NCI-H2171 (cell line): ENCODE results near the gene ALG5.
A peak's percentile ranks its signal among the peaks of the same experiment; 100 is the strongest.

Experiments used
- DNase-seq: peaks from one replicate; lab custom pipeline; 2025; lab: John Stamatoyannopoulos, UW

Gene ALG5

DNA sequence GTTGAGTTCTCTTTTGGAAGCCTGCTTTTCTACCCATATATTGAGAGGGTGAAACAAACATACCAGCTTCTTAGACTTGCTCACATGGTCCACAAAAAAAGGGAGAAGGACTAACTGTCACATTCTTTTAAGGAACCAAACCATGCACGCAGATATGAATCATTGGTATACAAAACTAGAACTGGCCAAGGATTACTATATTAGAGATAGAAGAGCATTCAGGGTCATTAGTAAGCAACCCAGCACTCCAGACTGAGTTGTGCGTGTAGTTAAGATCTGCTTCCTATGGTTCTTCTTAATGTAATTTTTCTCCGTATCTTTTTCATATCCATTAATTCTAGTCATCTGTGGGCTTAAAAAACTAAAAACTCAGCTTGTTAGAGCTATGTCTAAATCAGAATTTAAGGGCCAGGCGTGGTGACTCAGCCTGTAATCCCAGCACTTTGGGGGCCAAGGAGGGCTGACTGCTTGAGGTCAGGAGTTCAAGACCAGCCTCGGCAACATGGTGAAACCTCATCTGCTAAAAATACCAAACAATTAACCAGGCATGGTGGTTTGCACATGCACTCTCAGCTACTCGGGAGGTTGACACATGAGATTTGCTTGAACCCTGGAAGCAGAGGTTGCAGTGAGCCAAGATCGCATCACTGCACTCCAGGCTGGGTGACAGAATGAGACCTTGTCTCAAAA is 19.6 kb downstream of the ALG5 start:
- DNase-seq: no peak

DNA sequence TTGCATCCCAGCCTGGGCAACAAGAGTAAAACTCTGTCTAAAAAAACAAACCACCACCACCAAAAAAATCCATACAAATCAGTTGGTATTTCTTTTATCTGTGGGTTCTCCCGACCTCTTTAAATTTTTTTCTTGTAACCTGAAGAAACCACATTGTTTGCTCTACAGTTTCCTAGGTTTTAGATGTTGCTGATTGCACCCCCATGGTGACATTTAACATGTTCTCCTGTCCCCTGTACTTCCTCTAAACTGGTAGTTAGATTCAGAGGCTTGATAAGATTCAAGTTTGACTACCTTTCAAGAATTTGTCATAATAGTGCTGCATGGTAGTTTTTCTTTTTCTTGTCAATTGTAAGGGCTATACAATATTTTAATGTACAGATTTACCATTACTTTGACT is 24.0 kb downstream of the ALG5 start:
- DNase-seq: no peak

DNA sequence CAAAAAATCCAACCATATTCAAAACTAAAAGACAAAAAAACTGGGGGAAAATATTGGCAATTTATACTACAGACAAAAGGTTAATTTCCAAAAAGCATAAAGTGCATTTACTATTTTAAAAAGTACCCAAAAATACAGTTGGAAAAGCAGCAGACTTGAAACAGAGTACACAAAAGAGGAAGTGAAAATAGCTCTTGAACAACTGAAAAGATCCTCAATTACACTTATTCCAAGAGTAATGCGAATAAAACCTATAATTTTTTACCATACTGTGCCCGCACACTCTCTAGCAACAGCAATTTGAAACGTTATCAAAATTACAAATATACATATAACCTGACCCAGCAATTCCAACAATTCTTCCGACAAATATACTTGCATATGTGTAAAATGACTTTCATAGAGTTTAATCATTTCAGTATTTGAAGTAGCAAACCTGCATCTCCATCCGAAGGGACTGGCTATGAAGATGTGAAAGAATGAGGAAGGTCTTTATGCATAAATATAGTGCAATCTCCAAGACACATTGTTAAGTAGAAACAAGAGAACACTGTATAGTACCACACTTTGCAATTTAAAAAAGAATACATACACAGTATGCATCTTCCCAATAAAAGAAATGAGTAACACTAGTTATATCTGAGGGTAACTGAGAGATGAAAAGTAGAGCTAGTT is 25.4 kb downstream of the ALG5 start:
- DNase-seq: no peak

DNA sequence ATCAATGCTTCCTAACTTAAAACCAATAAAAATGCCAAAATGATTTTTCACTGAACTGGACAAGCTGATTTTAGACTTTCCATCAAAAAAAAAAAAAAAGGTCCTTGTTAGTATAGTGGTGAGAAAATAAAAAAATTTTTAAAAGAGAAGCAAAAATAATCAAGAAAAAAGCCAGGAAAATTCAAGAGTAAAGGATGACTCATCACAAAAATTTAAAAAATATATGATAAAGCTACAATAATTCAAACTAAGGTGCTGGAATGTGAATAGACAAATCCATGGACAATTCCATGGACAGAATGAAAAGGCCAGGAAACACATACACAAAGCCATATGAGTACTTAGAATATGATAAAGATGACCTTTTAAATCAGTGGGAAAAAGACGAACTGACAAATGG is 26.1 kb downstream of the ALG5 start:
- DNase-seq: no peak

DNA sequence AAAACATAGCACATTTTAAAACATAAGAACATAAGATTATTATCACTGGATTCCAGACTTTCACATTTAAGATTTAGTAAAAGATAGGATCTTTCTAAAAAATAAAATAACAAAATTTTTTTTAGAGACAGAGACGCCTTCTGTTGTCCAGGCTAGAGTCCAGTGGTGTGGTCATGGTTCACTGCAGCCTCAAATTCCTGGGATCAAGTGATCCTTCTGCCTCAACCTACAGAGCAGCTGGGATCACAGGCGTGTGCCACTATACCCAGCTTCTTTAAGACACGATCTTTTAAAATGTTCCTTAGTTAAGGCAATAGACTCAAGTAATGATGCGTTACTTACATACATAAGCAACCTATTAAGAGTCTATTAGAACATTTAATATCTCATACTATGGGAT is 32.7 kb downstream of the ALG5 start:
- no peak for DNase-seq

DNA sequence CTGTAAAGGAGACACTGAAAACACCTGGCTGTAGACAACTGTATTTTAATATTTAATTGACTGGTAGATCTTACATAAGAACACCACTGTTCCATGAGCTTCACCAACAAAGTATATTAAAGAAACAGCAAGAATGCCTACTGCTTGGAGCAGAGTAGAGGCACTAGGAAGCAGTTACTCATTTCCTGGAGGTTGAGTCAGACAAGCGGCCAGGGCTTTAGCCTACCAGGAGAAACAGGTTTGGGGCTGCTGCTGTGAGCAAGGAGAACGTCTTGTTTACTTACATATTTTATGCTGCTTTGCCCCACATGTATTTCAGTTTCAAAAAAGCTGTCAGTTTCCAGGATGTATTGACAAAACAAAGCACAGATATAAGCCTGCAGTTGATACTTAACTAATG is 33.4 kb downstream of the ALG5 start:
- no peak for DNase-seq

DNA sequence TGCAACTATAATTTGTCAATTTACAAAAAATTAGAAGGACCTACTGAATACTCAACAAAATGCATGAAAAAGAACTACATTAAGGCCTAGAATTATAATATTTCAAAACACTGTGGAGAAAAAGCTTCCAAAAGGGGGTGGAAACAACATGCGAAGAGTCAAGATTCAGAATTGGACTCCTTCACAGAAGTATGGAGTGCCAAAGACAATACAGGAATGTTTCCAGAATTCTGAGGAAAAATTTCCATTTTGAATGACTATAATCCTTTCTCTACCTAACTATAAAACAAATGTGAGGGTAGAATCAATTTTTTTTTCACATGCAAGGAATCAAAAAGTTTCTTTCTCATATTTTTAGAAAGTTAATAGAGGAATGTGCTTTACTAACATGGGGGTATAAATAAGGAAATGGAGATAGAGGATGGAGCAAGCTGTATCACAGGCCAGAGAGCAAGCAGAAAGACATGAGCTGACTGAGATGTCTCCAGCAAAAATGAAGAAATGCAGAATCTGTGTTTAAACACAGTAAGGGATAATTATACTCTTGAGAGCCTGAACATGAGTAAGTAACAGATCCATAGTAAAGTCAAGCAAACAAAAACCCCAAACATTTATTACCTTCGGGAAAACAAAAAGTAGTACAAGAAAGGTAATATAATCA is 39.6 kb downstream of the ALG5 start:
- no peak for DNase-seq

DNA sequence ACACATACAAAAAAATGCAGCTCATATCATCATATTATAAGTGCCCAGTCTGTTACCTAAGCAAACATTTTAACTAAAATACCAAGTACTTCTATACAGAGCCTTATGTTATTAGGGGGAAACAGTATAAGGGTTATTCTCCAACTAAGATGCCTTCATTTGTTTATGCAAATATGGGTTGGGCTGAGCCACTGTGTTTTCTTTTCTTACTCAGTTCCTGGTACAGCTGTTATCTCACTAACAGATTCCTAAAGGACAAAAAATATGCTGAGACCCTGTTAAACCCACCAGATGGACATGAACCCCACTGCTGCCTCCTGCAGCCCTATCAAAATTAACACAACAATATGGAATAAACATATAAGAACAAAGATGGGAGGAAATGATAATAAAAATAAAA is 44.6 kb downstream of the ALG5 start:
- no peak for DNase-seq

DNA sequence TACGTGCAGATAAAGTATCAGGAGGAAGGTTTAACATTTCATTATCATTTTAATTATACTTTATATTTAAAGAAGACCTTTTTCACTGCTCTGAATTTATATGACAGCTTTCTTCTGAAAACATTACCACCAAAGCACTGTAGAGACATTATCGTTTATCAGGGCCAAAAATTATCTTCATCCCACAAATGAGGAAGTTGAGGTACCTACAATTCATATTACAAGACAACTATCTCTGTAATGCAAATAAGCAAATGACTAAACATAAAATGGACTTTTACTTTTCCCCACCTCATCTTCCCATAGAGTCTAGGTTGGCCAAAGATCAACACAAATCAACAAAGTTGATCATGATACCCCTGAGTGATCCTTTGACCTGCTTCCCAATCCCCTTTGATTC is 48.2 kb downstream of the ALG5 start:
- DNase-seq: no peak

DNA sequence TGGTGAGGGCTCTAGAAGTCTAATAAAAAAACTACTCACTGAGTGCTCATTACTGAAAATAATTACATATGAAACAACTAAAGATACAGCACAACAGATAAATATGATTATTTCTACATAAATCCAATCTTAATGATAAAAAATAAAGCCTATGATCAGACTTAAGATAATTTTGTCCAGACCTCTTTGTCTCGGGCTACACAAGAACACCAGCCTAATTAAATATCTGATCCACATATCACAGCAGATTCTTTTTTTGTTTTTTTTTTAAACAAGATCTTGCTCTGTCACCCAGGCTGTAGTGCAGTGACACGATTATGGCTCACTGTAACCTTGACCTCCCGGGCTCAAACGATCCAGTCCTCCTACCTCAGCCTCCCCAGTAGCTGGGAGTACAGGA is 48.8 kb downstream of the ALG5 start:
- DNase-seq: no peak

DNA sequence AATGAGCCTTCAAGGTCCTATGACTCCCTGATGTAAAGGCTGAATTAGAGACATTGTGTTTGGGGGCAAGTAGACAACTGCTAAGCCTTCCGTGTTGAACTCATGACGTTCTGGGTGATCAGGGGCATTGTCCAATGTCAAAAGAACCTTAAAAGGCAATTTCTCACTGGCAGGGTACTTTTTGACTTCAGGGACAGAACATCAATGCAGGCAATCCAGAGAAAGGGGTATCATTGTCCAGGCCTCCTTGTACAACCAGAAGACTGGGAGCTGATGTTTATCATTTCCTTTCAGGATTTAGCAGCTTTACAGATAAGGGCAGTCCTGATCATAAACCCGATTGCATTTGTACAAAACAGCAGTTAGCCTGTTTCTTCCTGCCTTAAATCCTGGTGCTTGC is 54.1 kb downstream of the ALG5 start:
- no peak for DNase-seq

DNA sequence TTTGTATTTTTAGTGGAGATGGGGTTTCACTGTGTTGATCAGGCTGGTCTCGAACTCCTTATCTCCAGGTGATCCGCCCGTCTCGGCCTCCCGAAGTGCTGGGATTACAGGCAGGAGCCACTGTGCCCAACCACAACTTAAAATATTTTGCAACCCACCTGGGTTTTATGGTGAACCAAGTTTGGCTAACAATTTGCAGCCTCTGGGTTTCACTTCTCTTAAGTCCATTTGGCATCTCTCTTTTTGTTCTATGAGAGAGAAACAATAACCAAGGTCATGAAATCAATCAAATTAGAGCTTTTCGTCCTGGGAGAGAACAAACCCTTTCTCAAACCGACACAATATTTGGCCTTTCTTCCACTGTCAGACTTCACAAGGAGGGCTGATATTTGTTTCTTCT is 73.5 kb downstream of the ALG5 start:
- DNase-seq: no peak

DNA sequence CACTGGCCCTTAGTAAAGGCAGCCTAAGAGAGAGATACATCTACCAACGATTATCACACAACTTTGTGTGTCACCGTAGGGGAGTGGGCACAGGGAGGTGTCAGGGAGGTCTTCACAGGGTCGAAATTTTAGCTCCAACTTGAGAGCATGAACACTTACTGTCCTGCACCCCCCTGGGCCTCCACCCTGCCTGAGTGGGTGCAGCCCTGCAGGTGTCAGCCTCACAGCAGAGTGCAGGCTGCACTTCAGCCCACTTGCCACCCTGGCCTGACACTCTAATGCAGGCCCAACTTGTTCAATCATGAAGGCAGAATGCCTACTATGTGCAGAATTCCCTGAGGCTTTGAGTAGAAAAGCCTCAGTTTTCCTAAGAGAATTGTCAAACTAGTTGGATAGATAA is 75.1 kb downstream of the ALG5 start:
- no peak for DNase-seq

DNA sequence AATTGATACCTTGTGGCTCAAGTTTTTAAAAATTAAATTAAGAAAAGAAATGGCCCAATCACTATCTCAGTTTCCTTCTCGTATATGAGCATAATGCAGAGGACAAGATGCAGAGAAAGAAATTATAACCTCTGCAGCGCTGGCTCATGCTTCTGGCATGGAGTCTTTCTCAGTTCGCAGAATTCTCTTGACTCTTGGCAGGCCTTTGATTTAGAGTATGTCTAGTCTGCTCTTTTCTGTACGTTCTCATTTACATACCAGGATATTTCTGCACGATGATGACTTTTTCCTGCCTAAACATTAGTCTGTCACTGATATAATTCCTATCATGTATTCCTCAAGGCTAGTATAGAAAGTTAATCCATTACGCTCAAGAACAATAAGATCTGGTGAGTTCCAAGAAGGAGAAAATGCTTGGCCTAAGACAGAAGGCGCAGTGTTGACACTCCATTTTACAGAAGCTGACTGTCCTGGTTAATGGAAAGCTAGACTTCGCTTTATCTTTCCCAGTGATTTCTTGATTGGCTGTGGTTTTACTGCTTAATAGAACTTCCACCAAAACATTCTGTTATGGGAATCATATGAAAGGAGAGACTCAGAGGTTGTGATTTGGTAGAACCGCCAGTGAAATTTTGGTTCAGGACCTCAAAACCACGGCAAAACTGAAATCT is 77.4 kb downstream of the ALG5 start:
- DNase-seq: no peak

DNA sequence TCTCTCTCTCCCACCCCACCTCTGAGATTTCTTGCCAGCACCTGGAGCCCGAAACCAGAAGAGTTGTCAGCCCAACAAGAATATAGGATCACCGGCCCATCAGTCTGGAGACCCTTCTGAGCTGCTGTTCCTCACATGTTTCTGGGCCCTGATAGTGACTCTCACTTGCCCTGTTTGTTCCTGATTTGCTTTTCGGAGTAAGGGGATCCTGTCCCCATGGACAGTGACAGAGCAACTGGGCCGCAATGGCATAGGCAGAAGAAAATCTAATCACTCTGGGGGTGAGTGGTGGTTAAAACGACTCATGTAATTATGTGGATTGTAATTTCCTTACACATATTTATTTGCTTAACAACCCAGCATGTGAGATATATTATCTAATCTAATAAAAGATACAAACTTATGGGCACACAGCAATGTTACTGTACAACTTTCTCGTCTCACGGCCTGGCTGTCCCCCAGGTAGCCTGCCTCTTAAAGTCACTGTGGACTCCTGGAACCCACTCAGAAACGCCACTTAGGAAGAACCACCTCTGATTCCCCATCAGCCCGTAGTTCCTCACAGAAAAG is 78.4 kb downstream of the ALG5 start:
- no peak for DNase-seq

DNA sequence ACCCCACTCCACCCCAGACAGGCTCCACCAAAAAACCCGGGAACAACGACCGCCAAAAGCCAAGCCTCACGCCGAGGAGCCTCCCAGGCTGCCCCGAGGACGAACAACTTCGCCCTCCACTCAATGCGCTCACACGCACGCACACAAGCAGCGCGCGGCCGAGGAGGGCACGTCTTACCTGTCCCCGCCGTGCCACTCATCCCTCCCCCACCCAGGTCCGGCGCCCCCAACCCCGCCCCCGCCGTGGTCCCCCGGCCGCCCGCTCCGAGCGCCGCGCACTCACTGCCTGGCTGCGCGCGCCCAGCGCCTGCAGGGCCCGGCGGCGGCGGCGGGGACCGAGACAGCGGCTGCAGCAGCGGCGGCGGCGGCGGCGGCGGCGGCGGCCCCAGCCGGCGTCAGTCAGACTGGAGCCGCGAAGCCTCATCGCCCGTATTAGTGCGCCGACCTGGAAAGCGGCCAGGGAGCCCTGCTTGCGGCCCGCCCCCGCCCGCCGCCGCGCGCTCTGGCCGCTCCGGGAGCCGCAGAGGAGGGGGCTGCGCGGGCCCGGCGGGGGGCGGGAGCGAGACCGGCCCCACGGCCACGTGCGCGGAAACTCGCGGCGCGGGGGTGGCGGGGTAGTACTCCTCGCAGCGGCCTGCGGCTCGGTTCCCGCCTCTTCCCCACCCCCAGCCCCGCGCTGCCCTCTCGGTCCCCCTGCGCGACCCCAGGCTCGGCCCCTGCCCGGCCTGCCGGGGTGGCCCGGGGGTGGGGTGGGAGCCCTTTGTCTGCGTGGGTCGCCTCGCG is 79.1 kb downstream of the ALG5 start, which contains the start of gene SMAD9:
SMAD9 (minus strand) TSS at position 406 of the 783 bp plus-strand sequence. CDS start 40,549 bp downstream, outside the sequence.
- DNase-seq: peak; percentile 56

DNA sequence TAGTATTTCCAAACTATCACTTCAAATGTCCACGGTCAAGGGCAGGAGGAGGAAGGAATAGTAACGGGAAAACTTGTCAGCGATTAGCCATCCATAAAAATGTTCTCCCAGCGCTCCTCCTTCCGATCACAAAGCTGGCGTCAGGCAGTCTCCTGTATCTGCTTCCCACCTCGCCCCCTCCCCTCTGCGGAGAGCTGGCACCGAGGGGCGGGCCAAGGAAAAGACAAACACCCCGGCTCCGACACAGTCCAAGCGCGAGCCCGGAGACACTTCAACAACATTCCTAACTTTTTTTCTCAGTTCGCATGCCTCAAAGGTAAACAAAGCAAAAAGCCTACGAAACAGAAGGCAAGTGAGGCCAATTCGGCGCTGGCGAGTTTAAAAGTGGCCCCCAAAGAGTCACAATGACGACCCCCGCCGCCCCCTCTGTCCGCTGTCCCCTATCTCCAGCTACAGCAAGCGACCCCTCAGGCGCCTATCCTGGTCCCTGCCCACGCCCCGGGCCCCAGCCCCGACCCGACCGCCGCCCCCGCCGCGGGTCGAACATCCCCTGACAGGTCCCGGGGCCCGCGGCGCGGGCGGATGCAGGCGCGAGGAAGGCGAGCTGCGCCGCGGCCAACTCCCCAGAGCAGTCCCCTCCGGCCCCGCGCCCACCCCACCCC is 79.8 kb downstream of the ALG5 start:
- peak; percentile 29 for DNase-seq

DNA sequence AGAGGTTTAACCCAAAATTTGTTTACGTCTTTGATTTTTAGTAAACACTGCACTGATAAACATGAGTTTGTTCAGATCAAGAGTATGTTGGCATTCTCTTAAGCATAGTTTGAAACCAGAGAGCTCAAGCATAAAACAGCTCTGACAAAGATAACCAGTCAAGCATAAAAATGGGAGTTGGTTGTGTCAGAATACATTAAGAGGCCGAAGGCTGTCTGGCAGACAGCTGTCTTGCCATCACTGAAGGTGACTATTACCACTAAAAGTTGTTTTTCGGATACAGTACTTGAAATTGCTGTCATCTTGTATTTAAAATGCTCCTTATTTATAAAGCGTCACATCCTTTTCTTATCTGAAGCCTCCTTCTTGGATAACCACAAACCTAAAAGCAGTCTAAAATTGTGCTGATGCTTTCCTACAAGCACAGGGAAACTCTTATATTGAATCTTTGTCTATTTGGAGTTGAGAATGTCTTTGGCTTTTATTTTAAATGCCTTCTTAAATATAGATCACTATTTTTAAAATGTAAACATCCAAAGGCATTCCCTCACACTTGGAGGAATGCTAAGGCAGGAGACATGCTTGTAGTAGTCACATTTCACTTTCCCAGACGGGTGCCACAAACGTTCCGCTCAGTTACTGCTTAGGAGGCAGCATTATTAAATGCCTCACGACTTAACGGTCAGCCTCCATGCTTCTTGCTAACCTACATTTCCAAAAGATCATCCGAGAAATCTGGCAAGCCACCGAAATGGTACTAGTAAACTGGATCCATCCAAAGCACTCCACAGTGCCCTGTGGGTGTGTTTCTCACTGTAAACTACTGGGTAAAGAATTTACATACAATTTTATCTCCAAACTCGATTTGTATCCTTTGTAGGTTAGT is 80.7 kb downstream of the ALG5 start:
- DNase-seq: peak; percentile 5

DNA sequence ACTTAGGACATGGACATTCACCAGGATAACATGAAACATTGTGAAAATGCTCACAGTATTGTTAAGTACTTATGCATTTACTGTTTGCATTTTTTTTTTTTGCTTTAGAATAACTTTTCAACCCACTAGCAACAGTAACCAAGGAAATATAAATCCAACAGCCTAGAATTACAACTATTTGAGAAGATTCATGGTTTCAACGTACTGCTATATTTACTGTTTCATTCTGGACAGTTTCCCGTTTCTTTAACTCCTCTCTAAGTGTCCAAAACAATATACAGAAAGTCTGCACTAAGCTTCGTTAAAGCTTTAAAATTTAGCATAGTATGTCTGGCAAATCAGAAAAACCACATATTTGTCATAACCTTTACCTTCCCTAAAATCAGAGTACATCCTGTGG is 81.8 kb downstream of the ALG5 start:
- no peak for DNase-seq
